Esophagus squamous epithelium (tissue), 5 donors: ENCODE results near the gene HDAC1. TPM values are rescaled to one million over a fixed set of nuclear protein-coding genes. Genes with fewer than 3 reads are reported as not detected.

Experiments
- DNase-seq: peaks from one replicate; lab custom pipeline; 2025; lab: John Stamatoyannopoulos, UW
- H3K27ac ChIP-seq, 4 donors: fragments of 200-600 bp; sonication (generic); one replicate each; pipeline ENCODE4 v1.5.1; 2016 to 2019; ENCODE audit warnings: mild to moderate bottlenecking in 1 of 4
- H3K27me3 ChIP-seq, 4 donors: fragments of 200-600 bp; sonication (generic); 1 replicate in 3 of 4; 2 replicates in 1 of 4; pipeline versions ENCODE4 v1.5.1 to v1.6.0; 2017 to 2021; ENCODE audit warnings: antibody characterized with exemption in 1 of 4
- H3K36me3 ChIP-seq, 3 donors: fragments of 200-600 bp; sonication (generic); one replicate each; pipeline ENCODE4 v1.5.1; 2016 to 2019
- H3K4me1 ChIP-seq, 3 donors: fragments of 200-600 bp; sonication (generic); one replicate each; pipeline ENCODE4 v1.5.1; 2017 to 2019
- H3K4me3 ChIP-seq, 4 donors: fragments of 200-600 bp; sonication (generic); 1 replicate in 3 of 4; 2 replicates in 1 of 4; pipeline ENCODE4 v1.5.1; 2016 to 2019; ENCODE audit warnings: mild to moderate bottlenecking in 2 of 4, moderate library complexity in 1 of 4
- H3K9me3 ChIP-seq, 3 donors: fragments of 200-600 bp; sonication (generic); one replicate each; pipeline ENCODE4 v1.5.1; 2016 to 2019
- POLR2A ChIP-seq, 4 donors: fragments of 450-650 bp; IDR thresholded peaks; one replicate each; pipeline ENCODE4 v1.6.1; 2017; ENCODE audit warnings: antibody characterized with exemption in 4 of 4, mild to moderate bottlenecking in 4 of 4, moderate library complexity in 3 of 4
- WGBS, 2 donors: methylation state at CpG; one replicate each; pipeline ENCODE4 v1.1.5; 2018; 5-methylcytosine and 5-hydroxymethylcytosine counted together
- intact Hi-C: fragments of 100-400 bp; cut with DNase I; formaldehyde crosslinking; loops from one replicate; pipeline ENCODE4 v1.15.0; 2022
- total RNA-seq, 4 donors: library from RNA; depleted of rRNA; stranded (reverse); fragments of >200 nt; gene quantifications; one replicate each; pipeline ENCODE4 v1.1.0, GENCODE V29; 2016
- TF ChIP-seq, protein P1 (sequence below), 6 experiments: fragments of 450-650 bp in 4 of 6; fragments of 200-600 bp in 2 of 6; sonication (generic) in 2 of 6; IDR thresholded peaks; one replicate each; pipeline ENCODE4 v1.5.1; 2016 to 2019; ENCODE audit warnings: antibody characterized with exemption in 6 of 6, mild to moderate bottlenecking in 4 of 6, moderate library complexity in 4 of 6
- donor health status: DM: yes; HTN: yes; CAD: no.

The HDAC1 gene
- total RNA-seq, 4 donors from 2014 or later: 74.3 to 115 (median 96.0) TPM

- Histone ChIP-seq H3K4me1 (peaks cover 0 to 10% (median 4%) of the 10 kb centered on the region in 3 donors), H3K27ac (no peak overlapping the region), H3K27me3 (no peaks in the 10 kb centered on the region), H3K4me3 (no peak overlapping the region), H3K36me3 (peaks cover 20 to 100% (median 35%) of the 10 kb centered on the region in 3 donors), H3K9me3 (no peaks in the 10 kb centered on the region)
- intact Hi-C loops: no loop called here
- no peak for TF ChIP-seq POLR2A (IDR thresholded peaks at IDR 0.05)
- TF ChIP-seq, protein P1, sequence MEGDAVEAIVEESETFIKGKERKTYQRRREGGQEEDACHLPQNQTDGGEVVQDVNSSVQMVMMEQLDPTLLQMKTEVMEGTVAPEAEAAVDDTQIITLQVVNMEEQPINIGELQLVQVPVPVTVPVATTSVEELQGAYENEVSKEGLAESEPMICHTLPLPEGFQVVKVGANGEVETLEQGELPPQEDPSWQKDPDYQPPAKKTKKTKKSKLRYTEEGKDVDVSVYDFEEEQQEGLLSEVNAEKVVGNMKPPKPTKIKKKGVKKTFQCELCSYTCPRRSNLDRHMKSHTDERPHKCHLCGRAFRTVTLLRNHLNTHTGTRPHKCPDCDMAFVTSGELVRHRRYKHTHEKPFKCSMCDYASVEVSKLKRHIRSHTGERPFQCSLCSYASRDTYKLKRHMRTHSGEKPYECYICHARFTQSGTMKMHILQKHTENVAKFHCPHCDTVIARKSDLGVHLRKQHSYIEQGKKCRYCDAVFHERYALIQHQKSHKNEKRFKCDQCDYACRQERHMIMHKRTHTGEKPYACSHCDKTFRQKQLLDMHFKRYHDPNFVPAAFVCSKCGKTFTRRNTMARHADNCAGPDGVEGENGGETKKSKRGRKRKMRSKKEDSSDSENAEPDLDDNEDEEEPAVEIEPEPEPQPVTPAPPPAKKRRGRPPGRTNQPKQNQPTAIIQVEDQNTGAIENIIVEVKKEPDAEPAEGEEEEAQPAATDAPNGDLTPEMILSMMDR (IDR thresholded peaks at IDR 0.05): no peak
- WGBS, 2 donors: 90 to 100% methylated on average over 4 to 9 of the region's 11 CpGs
- no peak for DNase-seq
Observed at GRCh38 chr1:32327204-32327603, 35.3 kb downstream of the HDAC1 start.

DNA sequence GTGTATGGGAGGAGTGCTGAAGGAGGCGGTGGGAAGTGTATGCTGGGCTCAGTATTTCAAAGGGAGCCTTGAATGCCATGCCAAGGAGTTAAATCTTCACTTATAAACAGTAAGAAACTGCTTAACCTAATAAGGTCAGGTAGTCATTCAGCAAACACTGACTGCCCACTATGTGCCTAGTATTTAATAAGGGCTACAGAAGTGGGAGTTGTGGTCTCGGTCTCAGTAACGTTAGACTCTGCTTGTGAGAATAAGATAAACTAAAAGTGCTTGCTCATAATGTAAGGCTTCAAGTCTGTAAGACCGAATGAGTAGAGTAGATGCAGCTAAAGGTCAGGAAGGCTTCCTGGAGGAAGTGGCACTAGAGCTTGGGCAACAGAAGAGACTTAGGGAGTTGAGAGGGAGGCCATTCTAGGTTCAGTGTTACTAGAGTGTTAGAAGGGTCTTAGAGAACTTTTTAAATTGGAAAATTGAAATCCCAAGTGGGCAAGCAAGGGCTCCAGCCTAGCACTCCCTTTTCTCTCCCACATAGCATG, 38.1 kb downstream of the HDAC1 start:
- H3K4me3 ChIP-seq: no peak overlapping the region
- intact Hi-C loops: no loop called here
- peaks cover 17 to 95% (median 32%) of the 10 kb centered on the region in 3 donors for H3K36me3 ChIP-seq
- H3K27me3 ChIP-seq: no peaks in the 10 kb centered on the region
- no peaks in the 10 kb centered on the region for H3K9me3 ChIP-seq
- DNase-seq: no peak
- H3K27ac ChIP-seq: no peak overlapping the region
- 82 to 89% methylated on average over 4 of the region's 4 CpGs for WGBS, 2 donors
- TF ChIP-seq, protein P1 (IDR thresholded peaks at IDR 0.05): no peak
- TF ChIP-seq POLR2A (IDR thresholded peaks at IDR 0.05): no peak
- peaks cover 12 to 33% (median 17%) of the 10 kb centered on the region in 3 donors for H3K4me1 ChIP-seq

- WGBS, 2 donors: 91 to 95% methylated on average over 10 to 12 of the region's 12 CpGs
- Histone ChIP-seq H3K27ac (no peak overlapping the region), H3K4me1 (peaks cover 19 to 40% (median 19%) of the 10 kb centered on the region in 3 donors), H3K4me3 (no peak overlapping the region), H3K9me3 (no peaks in the 10 kb centered on the region), H3K36me3 (peaks cover 17 to 88% (median 30%) of the 10 kb centered on the region in 3 donors), H3K27me3 (no peaks in the 10 kb centered on the region)
- no peak for TF ChIP-seq POLR2A (IDR thresholded peaks at IDR 0.05)
- TF ChIP-seq, protein P1 (IDR thresholded peaks at IDR 0.05): no peak
- no peak for DNase-seq
- intact Hi-C loops: no loop called here
Observed at GRCh38 chr1:32330558-32331151, 38.8 kb downstream of the HDAC1 start.

GRCh38 chr1:32331549-32331948, 39.7 kb downstream of the HDAC1 start:
- peak overlapping the region in 1 of 4 donors; percentile 29 for H3K27ac ChIP-seq
- TF ChIP-seq, protein P1 (IDR thresholded peaks at IDR 0.05): no peak
- no peak for TF ChIP-seq POLR2A (IDR thresholded peaks at IDR 0.05)
- intact Hi-C loops: no loop called here
- peaks cover 14 to 79% (median 30%) of the 10 kb centered on the region in 3 donors for H3K36me3 ChIP-seq
- 36 to 93% methylated on average over 2 to 11 of the region's 12 CpGs for WGBS, 2 donors
- DNase-seq: no peak
- H3K9me3 ChIP-seq: no peaks in the 10 kb centered on the region
- peaks cover 23 to 48% (median 28%) of the 10 kb centered on the region in 3 donors for H3K4me1 ChIP-seq
- H3K27me3 ChIP-seq: peaks cover 0 to 8% (median 0%) of the 10 kb centered on the region in 4 donors
- H3K4me3 ChIP-seq: no peak overlapping the region
